Upper lobe of left lung (tissue), 6 donors: Measurements from ENCODE around the gene CTXND1. TPM values are rescaled to one million over a fixed set of nuclear protein-coding genes. Genes with fewer than 3 reads are reported as not detected.

Experiments used
- ATAC-seq, 2 donors: fragments of 200-7000 bp; cut with Tn5 transposase; one replicate each; pipeline ENCODE4 v1.9.1; 2022; ENCODE audit warnings: mild to moderate bottlenecking in 2 of 2, moderate library complexity in 2 of 2; ENCODE audit not compliant: low FRiP score in 2 of 2
- DNase-seq, 2 donors: peaks; one replicate each; pipeline ENCODE4 v3.0.0-alpha.2; 2019 to 2020
- H3K27ac ChIP-seq, 4 donors: fragments of 200-600 bp; sonication (generic); one replicate each; pipeline ENCODE4 v1.5.1; 2016 to 2019
- H3K27me3 ChIP-seq, 4 donors: fragments of 200-600 bp; sonication (generic); one replicate each; pipeline ENCODE4 v1.5.1; 2017 to 2019
- H3K36me3 ChIP-seq, 4 donors: fragments of 200-600 bp; sonication (generic); one replicate each; pipeline ENCODE4 v1.5.1; 2016 to 2019
- H3K4me1 ChIP-seq, 4 donors: fragments of 200-600 bp; sonication (generic); one replicate each; pipeline ENCODE4 v1.5.1; 2018 to 2019
- H3K4me3 ChIP-seq, 4 donors: fragments of 200-600 bp; sonication (generic); one replicate each; pipeline ENCODE4 v1.5.1; 2017 to 2019; ENCODE audit warnings: mild to moderate bottlenecking in 2 of 4, moderate library complexity in 1 of 4
- H3K9me3 ChIP-seq, 4 donors: fragments of 200-600 bp; sonication (generic); one replicate each; pipeline ENCODE4 v1.5.1; 2018 to 2019
- EP300 ChIP-seq, 4 donors: sonication (generic); formaldehyde crosslinking; IDR thresholded peaks; one replicate each; pipeline ENCODE4 v1.5.1; 2017; ENCODE audit warnings: antibody characterized with exemption in 4 of 4, control low read depth in 2 of 4
- POLR2A ChIP-seq, 4 donors: fragments of 450-650 bp; IDR thresholded peaks; one replicate each; pipeline ENCODE4 v1.5.1; 2016 to 2017; ENCODE audit warnings: antibody characterized with exemption in 4 of 4, mild to moderate bottlenecking in 2 of 4
- POLR2AphosphoS5 ChIP-seq, 2 donors: sonication (generic); formaldehyde crosslinking; IDR thresholded peaks; one replicate each; pipeline ENCODE4 v1.5.1; 2017; ENCODE audit warnings: antibody characterized with exemption in 2 of 2
- WGBS, 2 donors: methylation state at CpG; one replicate each; pipeline ENCODE4 v1.1.5; 2017 to 2018; 5-methylcytosine and 5-hydroxymethylcytosine counted together
- total RNA-seq, 6 donors: library from RNA; depleted of rRNA in 4 of 6; stranded (reverse); fragments of >200 nt in 4 of 6; gene quantifications; one replicate each; pipeline versions ENCODE4 v1.1.0 to v1.2.1, GENCODE V29; 2016 to 2021
- TF ChIP-seq, protein P1 (sequence below), 6 experiments: fragments of 450-650 bp in 4 of 6; fragments of 200-600 bp in 2 of 6; sonication (generic) in 2 of 6; IDR thresholded peaks; one replicate each; pipeline ENCODE4 v1.5.1; 2016 to 2019; ENCODE audit warnings: antibody characterized with exemption in 6 of 6
- donor health status: DM: no; HTN: no; CAD: no; lungs with moderate emphysema.
- donor health status: DM: no; HTN: yes; CAD: no; lungs with severe emphysema.

CTXND1 gene
- total RNA-seq, 6 donors from 2014 or later = 0.10 to 4.1 (median 1.1) TPM

DNA sequence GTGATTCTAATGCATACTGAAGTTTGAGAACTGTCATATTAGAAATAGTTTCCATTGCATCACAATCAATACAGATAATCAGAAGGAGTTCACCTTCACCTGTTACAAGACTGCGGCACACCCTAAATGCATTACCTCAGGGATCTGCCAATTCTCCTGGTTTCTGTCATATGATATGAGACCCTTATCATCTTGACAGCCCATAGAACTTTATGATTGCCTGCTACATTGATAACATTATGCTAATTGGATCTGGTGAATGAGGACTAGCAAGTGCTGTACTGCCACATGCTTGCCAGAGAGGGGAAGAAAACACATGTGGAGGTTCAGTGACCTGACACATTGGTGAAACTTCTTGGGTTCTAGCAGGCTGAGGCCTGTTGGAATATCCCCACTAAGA is 57.8 kb downstream of the CTXND1 start:
- no peaks in the 10 kb centered on the region for H3K36me3 ChIP-seq
- 92 to 100% methylated on average over 1 of the region's 1 CpG for WGBS, 2 donors
- no peak for DNase-seq

DNA sequence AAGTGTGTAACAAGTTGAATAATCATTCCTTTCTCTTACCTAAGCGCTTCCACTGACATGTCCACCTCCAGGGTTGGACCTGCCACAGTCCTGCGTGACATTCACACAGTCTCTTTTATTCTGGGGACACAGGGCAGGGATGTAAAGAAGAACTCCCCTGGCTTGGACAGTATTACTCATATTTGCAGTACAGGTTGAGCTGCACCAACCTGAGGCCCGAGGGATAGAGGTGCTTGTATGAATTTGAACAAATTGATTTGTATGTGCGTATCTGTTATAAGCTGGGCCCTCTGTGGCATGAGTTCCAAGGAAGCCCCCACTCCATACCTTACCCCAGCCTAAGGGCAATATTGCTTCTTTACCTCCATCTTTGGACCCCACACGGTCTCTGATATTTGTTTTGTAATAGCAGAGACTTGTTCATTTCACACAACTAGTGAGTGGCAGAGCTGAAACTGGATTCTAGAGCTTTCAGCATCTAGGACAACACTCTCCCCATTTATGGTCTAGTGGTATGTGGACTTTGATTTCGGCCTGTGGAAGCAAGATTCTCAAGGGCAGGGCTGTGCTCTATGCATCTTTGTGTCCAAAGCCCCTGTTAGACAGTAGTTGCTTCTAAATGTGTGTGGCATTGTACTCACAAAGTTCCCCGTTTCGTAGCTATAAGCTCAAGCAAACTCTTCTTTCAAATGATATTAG is 60.0 kb downstream of the CTXND1 start:
- Histone ChIP-seq H3K4me1 (no peaks in the 10 kb centered on the region), H3K36me3 (peaks cover 0 to 6% (median 3%) of the 10 kb centered on the region in 4 donors), H3K27me3 (no peaks in the 10 kb centered on the region), H3K27ac (no peak overlapping the region), H3K4me3 (no peak overlapping the region), H3K9me3 (no peaks in the 10 kb centered on the region)
- TF ChIP-seq POLR2A (IDR thresholded peaks at IDR 0.05) = no peak
- TF ChIP-seq, protein P1, sequence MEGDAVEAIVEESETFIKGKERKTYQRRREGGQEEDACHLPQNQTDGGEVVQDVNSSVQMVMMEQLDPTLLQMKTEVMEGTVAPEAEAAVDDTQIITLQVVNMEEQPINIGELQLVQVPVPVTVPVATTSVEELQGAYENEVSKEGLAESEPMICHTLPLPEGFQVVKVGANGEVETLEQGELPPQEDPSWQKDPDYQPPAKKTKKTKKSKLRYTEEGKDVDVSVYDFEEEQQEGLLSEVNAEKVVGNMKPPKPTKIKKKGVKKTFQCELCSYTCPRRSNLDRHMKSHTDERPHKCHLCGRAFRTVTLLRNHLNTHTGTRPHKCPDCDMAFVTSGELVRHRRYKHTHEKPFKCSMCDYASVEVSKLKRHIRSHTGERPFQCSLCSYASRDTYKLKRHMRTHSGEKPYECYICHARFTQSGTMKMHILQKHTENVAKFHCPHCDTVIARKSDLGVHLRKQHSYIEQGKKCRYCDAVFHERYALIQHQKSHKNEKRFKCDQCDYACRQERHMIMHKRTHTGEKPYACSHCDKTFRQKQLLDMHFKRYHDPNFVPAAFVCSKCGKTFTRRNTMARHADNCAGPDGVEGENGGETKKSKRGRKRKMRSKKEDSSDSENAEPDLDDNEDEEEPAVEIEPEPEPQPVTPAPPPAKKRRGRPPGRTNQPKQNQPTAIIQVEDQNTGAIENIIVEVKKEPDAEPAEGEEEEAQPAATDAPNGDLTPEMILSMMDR (IDR thresholded peaks at IDR 0.05) = no peak
- no peak for TF ChIP-seq POLR2AphosphoS5 (IDR thresholded peaks at IDR 0.05)
- DNase-seq = no peak
- 92 to 95% methylated on average over 8 of the region's 8 CpGs for WGBS, 2 donors
- ATAC-seq = no peak

More for the DNA sequence above, 57.8 kb downstream of the CTXND1 start:
- H3K27me3 ChIP-seq = no peaks in the 10 kb centered on the region
- no peak overlapping the region for H3K27ac ChIP-seq
- no peaks in the 10 kb centered on the region for H3K4me1 ChIP-seq
- H3K4me3 ChIP-seq = no peak overlapping the region
- H3K9me3 ChIP-seq = no peaks in the 10 kb centered on the region
- no peak for ATAC-seq
- TF ChIP-seq, protein P1 (IDR thresholded peaks at IDR 0.05) = no peak
- TF ChIP-seq POLR2A (IDR thresholded peaks at IDR 0.05) (no peak), POLR2AphosphoS5 (IDR thresholded peaks at IDR 0.05) (no peak), EP300 (IDR thresholded peaks at IDR 0.05) (no peak)

DNA sequence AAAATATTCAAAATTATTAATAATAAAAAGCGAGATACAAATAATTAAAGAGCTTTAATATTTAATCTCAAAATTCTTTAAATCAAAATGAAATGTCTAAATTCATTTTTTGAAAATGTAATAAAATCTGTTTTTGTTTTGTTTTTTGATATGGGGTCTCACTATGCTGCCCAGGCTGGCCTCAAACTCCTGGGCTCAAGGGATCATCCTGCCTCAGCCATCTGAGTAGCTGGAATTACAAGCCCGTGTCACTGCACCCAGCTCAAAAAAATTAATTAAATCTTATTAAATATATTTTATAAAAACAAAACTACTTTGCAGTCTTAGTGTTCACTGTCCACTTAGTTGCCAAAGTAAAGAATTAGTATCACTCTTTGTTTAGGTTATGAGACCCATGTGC is 60.8 kb downstream of the CTXND1 start:
- DNase-seq (no peak), ATAC-seq (no peak)
- H3K4me3 ChIP-seq = no peak overlapping the region
- no peak overlapping the region for H3K27ac ChIP-seq
- H3K36me3 ChIP-seq = peaks cover 0 to 14% (median 6%) of the 10 kb centered on the region in 4 donors
- TF ChIP-seq, protein P1 (IDR thresholded peaks at IDR 0.05) = no peak
- TF ChIP-seq EP300 (IDR thresholded peaks at IDR 0.05) (no peak), POLR2AphosphoS5 (IDR thresholded peaks at IDR 0.05) (no peak), POLR2A (IDR thresholded peaks at IDR 0.05) (no peak)
- no peaks in the 10 kb centered on the region for H3K9me3 ChIP-seq
- no peaks in the 10 kb centered on the region for H3K4me1 ChIP-seq
- WGBS, 2 donors = 92 to 94% methylated on average over 2 of the region's 2 CpGs
- no peaks in the 10 kb centered on the region for H3K27me3 ChIP-seq

DNA sequence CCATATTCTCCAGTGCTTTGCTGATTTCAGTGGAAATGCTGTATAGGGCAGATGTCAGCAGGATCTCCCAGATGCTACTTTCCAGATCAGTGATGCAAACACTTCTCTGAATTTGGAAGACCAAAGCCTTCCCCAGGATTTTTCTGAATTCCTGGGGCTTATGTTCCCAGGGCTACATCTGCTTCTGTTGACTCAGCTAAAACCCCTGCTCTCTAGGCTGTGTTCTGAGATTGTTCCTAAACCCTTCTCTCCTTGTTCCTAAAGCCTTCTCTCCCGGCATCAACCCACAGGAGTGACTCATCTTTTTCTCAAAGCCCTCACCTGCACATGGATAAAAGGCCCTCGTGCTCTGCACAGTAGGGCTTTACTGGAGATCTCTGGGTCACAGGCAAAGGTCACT is 63.8 kb downstream of the CTXND1 start:
- no peak overlapping the region for H3K27ac ChIP-seq
- ATAC-seq (no peak), DNase-seq (no peak)
- H3K4me1 ChIP-seq = no peaks in the 10 kb centered on the region
- no peaks in the 10 kb centered on the region for H3K27me3 ChIP-seq
- H3K4me3 ChIP-seq = no peak overlapping the region
- H3K9me3 ChIP-seq = no peaks in the 10 kb centered on the region
- no peak for TF ChIP-seq POLR2A (IDR thresholded peaks at IDR 0.05)
- TF ChIP-seq, protein P1 (IDR thresholded peaks at IDR 0.05) = no peak
- no peak for TF ChIP-seq POLR2AphosphoS5 (IDR thresholded peaks at IDR 0.05)
- no peak for TF ChIP-seq EP300 (IDR thresholded peaks at IDR 0.05)
- WGBS, 2 donors = 76 to 79% methylated on average over 2 of the region's 2 CpGs
- H3K36me3 ChIP-seq = peaks cover 0 to 32% (median 24%) of the 10 kb centered on the region in 4 donors

DNA sequence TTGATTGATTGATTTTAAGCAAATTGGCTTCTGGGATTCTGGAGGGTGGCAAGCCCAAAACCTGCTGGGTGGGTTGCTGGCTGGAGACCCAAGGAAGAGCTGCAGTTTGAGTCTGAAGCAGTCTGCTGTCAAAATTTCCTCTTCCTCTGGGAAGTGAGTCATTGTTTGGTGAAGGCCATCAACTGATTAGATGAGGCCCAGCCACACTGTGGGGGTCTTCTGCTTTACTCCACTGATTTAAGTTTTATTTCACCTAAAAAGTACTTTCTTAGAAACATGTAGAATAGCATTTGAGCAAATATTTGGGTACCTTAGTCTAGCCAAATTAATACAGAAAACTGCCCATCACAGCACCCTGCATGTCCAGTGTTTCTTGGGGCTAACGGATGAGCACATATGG is 65.4 kb downstream of the CTXND1 start:
- H3K9me3 ChIP-seq = no peaks in the 10 kb centered on the region
- H3K27me3 ChIP-seq = no peaks in the 10 kb centered on the region
- ATAC-seq (no peak), DNase-seq (no peak)
- H3K4me1 ChIP-seq = peaks cover 0 to 10% (median 5%) of the 10 kb centered on the region in 4 donors
- TF ChIP-seq POLR2A (IDR thresholded peaks at IDR 0.05) (no peak), POLR2AphosphoS5 (IDR thresholded peaks at IDR 0.05) (no peak), EP300 (IDR thresholded peaks at IDR 0.05) (no peak)
- TF ChIP-seq, protein P1 (IDR thresholded peaks at IDR 0.05) = no peak
- H3K36me3 ChIP-seq = peaks cover 0 to 42% (median 29%) of the 10 kb centered on the region in 4 donors
- H3K27ac ChIP-seq = no peak overlapping the region
- WGBS, 2 donors = 100% methylated on average over 1 of the region's 1 CpG
- no peak overlapping the region for H3K4me3 ChIP-seq
